ENCODE results near the gene MSI2.

Gene MSI2

GRCh38 chr17:57541472-57542394, 285.4 kb downstream of the MSI2 start:
- DNase-seq (ENCODE audit: low spot score) = peak; percentile 37

- no peak for DNase-seq (ENCODE audit: low spot score)
Observed at GRCh38 chr17:57542510-57542909, 286.2 kb downstream of the MSI2 start.

GRCh38 chr17:57543230-57543629, 286.9 kb downstream of the MSI2 start:
- DNase-seq (ENCODE audit: low spot score) = no peak

- no peak for DNase-seq (ENCODE audit: low spot score)
Observed at GRCh38 chr17:57544401-57544800, 288.1 kb downstream of the MSI2 start.

GRCh38 chr17:57544834-57545463, 288.6 kb downstream of the MSI2 start:
- DNase-seq (ENCODE audit: low spot score) = no peak

- no peak for DNase-seq (ENCODE audit: low spot score)
Observed at GRCh38 chr17:57545731-57546342, 289.5 kb downstream of the MSI2 start.

GRCh38 chr17:57548421-57549410, 292.4 kb downstream of the MSI2 start:
- DNase-seq (ENCODE audit: low spot score) = no peak

- DNase-seq (ENCODE audit: low spot score) = no peak
Observed at GRCh38 chr17:57549468-57549867, 293.1 kb downstream of the MSI2 start.

- no peak for DNase-seq (ENCODE audit: low spot score)
Observed at GRCh38 chr17:57550016-57550415, 293.7 kb downstream of the MSI2 start.

GRCh38 chr17:57550668-57551315, 294.5 kb downstream of the MSI2 start:
- no peak for DNase-seq (ENCODE audit: low spot score)

- DNase-seq (ENCODE audit: low spot score) = no peak
Observed at GRCh38 chr17:57551321-57552079, 295.2 kb downstream of the MSI2 start.

GRCh38 chr17:57552114-57552624, 295.8 kb downstream of the MSI2 start:
- DNase-seq (ENCODE audit: low spot score) = peak; percentile 36

- no peak for DNase-seq (ENCODE audit: low spot score)
Observed at GRCh38 chr17:57553526-57553925, 297.2 kb downstream of the MSI2 start.

GRCh38 chr17:57553991-57554825, 297.9 kb downstream of the MSI2 start:
- DNase-seq (ENCODE audit: low spot score) = no peak

- DNase-seq (ENCODE audit: low spot score) = no peak
Observed at GRCh38 chr17:57554826-57555635, 298.7 kb downstream of the MSI2 start.

- no peak for DNase-seq (ENCODE audit: low spot score)
Observed at GRCh38 chr17:57555636-57556175, 299.4 kb downstream of the MSI2 start.

- no peak for DNase-seq (ENCODE audit: low spot score)
Observed at GRCh38 chr17:57556320-57556719, 300.0 kb downstream of the MSI2 start.

- no peak for DNase-seq (ENCODE audit: low spot score)
Observed at GRCh38 chr17:57556977-57557376, 300.7 kb downstream of the MSI2 start.
